Common myeloid progenitor, CD34-positive (primary cell): Measurements from ENCODE around the gene DAB2.

Source experiments
- CTCF ChIA-PET: fragments of 350-600 bp; sonication (Branson Sonifier 250); formaldehyde crosslinking; loops from one replicate; lab custom pipeline; 2021; ENCODE audit warnings: antibody characterized with exemption; lab: Charles Lee
- POLR2A ChIA-PET: fragments of 350-600 bp; sonication (Branson Sonifier 250); formaldehyde crosslinking; loops from one replicate; lab custom pipeline; 2021; ENCODE audit warnings: antibody characterized with exemption; lab: Charles Lee
- DNase-seq, 3 donors: peaks; one replicate each; pipeline versions ENCODE4 v3.0.0 to v3.0.0-alpha.2; 2013
- H3K27ac ChIP-seq, 2 experiments: 1 replicate in 1 of 2; 2 replicates in 1 of 2; pipeline ENCODE4 v1.7.0; 2013; ENCODE audit warnings: inconsistent platforms in 2 of 2, low read length in 2 of 2, mild to moderate bottlenecking in 2 of 2, low read depth in 1 of 2, moderate library complexity in 1 of 2; ENCODE audit not compliant: severe bottlenecking in 2 of 2, insufficient read depth in 1 of 2, poor library complexity in 1 of 2
- H3K27me3 ChIP-seq, 5 experiments: replicated peaks in 2 of 5; 1 replicate in 3 of 5; 2 replicates in 2 of 5; pipeline versions ENCODE4 v1.6.1 to v1.7.0; 2013; ENCODE audit warnings: low read length in 4 of 5, mild to moderate bottlenecking in 2 of 5, moderate library complexity in 2 of 5, inconsistent platforms in 1 of 5; ENCODE audit not compliant: insufficient read depth in 5 of 5, control insufficient read depth in 4 of 5
- H3K36me3 ChIP-seq, 4 experiments: 1 replicate in 2 of 4; 2 replicates in 2 of 4; pipeline versions ENCODE4 v1.6.1 to v1.7.0; 2013; ENCODE audit warnings: low read length in 3 of 4, control low read depth in 1 of 4, mild to moderate bottlenecking in 1 of 4; ENCODE audit not compliant: control insufficient read depth in 4 of 4, insufficient read depth in 4 of 4
- H3K4me1 ChIP-seq, 4 experiments: 1 replicate in 3 of 4; 2 replicates in 1 of 4; pipeline versions ENCODE4 v1.6.1 to v1.7.1; 2013; ENCODE audit warnings: low read length in 3 of 4, mild to moderate bottlenecking in 3 of 4, control low read depth in 1 of 4, inconsistent platforms in 1 of 4, moderate library complexity in 1 of 4; ENCODE audit not compliant: control insufficient read depth in 4 of 4, insufficient read depth in 4 of 4; ENCODE audit errors: control extremely low read depth in 1 of 4
- H3K4me3 ChIP-seq, 7 experiments: 1 replicate in 4 of 7; 2 replicates in 3 of 7; pipeline versions ENCODE4 v1.5.1 to v1.7.0; 2013; ENCODE audit warnings: mild to moderate bottlenecking in 7 of 7, low read length in 6 of 7, moderate library complexity in 6 of 7, inconsistent platforms in 2 of 7, low read depth in 2 of 7, control low read depth in 1 of 7; ENCODE audit not compliant: insufficient read depth in 4 of 7, control insufficient read depth in 1 of 7; ENCODE audit errors: extremely low read depth in 1 of 7
- H3K9me3 ChIP-seq, 5 experiments: 1 replicate in 4 of 5; 2 replicates in 1 of 5; pipeline versions ENCODE4 v1.6.1 to v1.7.1; 2013; ENCODE audit warnings: low read length in 4 of 5, mild to moderate bottlenecking in 2 of 5, inconsistent platforms in 1 of 5, low read depth in 1 of 5, moderate library complexity in 1 of 5; ENCODE audit not compliant: control insufficient read depth in 4 of 5, insufficient read depth in 2 of 5; ENCODE audit errors: control extremely low read depth in 1 of 5
- WGBS: methylation state at CpG from one replicate; pipeline ENCODE4 v1.1.5; 2013; ENCODE audit not compliant: insufficient coverage; 5-methylcytosine and 5-hydroxymethylcytosine counted together

DAB2 gene

GRCh38 chr5:39440958-39441624, 16.3 kb upstream of the DAB2 start:
- peaks cover 0 to 7% (median 0%) of the 10 kb centered on the region in 4 experiments for H3K4me1 ChIP-seq
- no CpG with 5 or more reads among the region's 2 CpGs for WGBS
- H3K4me3 ChIP-seq: no peak overlapping the region
- H3K36me3 ChIP-seq: no peaks in the 10 kb centered on the region
- H3K27me3 ChIP-seq: no peaks in the 10 kb centered on the region
- POLR2A ChIA-PET: no interaction called here
- no peaks in the 10 kb centered on the region for H3K9me3 ChIP-seq
- no peak for DNase-seq
- H3K27ac ChIP-seq: no peak overlapping the region
- CTCF ChIA-PET: no interaction called here

GRCh38 chr5:39440192-39440957, 15.6 kb upstream of the DAB2 start:
- Histone ChIP-seq H3K4me3 (no peak overlapping the region), H3K9me3 (no peaks in the 10 kb centered on the region), H3K27me3 (no peaks in the 10 kb centered on the region), H3K36me3 (no peaks in the 10 kb centered on the region), H3K4me1 (peaks cover 0 to 7% (median 0%) of the 10 kb centered on the region in 4 experiments), H3K27ac (no peak overlapping the region)
- WGBS: no CpG with 5 or more reads among the region's 3 CpGs
- ChIA-PET CTCF (no interaction called here), POLR2A (no interaction called here)
- DNase-seq: no peak

GRCh38 chr5:39439582-39440162, 14.9 kb upstream of the DAB2 start:
- H3K27ac ChIP-seq: no peak overlapping the region
- no peak for DNase-seq
- no peaks in the 10 kb centered on the region for H3K36me3 ChIP-seq
- ChIA-PET CTCF (interaction anchor here (1.3 kb wide), 1 partner anchor 21 kb away, joined by 4 read pairs; no protein-coding TSS in a partner anchor), POLR2A (no interaction called here)
- no peak overlapping the region for H3K4me3 ChIP-seq
- peaks cover 0 to 7% (median 0%) of the 10 kb centered on the region in 4 experiments for H3K4me1 ChIP-seq
- WGBS: no CpG with 5 or more reads among the region's 3 CpGs
- no peaks in the 10 kb centered on the region for H3K9me3 ChIP-seq
- H3K27me3 ChIP-seq: no peaks in the 10 kb centered on the region

GRCh38 chr5:39437467-39437866, 12.7 kb upstream of the DAB2 start:
- Histone ChIP-seq H3K4me3 (no peak overlapping the region), H3K27me3 (no peaks in the 10 kb centered on the region), H3K27ac (no peak overlapping the region), H3K4me1 (peaks cover 0 to 6% (median 0%) of the 10 kb centered on the region in 4 experiments), H3K36me3 (no peaks in the 10 kb centered on the region), H3K9me3 (no peaks in the 10 kb centered on the region)
- WGBS: 0% methylated on average over 1 of the region's 1 CpG
- POLR2A ChIA-PET: no interaction called here
- no peak for DNase-seq
- CTCF ChIA-PET: interaction anchor here (0.7 kb wide), 1 partner anchor 12 kb away, joined by 3 read pairs; the partner anchor contains the start of gene DAB2

- Histone ChIP-seq H3K4me3 (no peak overlapping the region), H3K27me3 (no peaks in the 10 kb centered on the region), H3K4me1 (no peaks in the 10 kb centered on the region), H3K27ac (no peak overlapping the region), H3K36me3 (no peaks in the 10 kb centered on the region), H3K9me3 (no peaks in the 10 kb centered on the region)
- POLR2A ChIA-PET: no interaction called here
- DNase-seq: no peak
- 50% methylated on average over 2 of the region's 4 CpGs for WGBS
- CTCF ChIA-PET: no interaction called here
Observed at GRCh38 chr5:39433848-39434247, 9.1 kb upstream of the DAB2 start.

GRCh38 chr5:39432696-39433530, 8.1 kb upstream of the DAB2 start:
- CTCF ChIA-PET: interaction anchor here (1.2 kb wide), 1 partner anchor 20 kb away, joined by 3 read pairs; no protein-coding TSS in a partner anchor
- POLR2A ChIA-PET: no interaction called here
- no peak overlapping the region for H3K4me3 ChIP-seq
- DNase-seq: no peak
- H3K9me3 ChIP-seq: no peaks in the 10 kb centered on the region
- no peaks in the 10 kb centered on the region for H3K27me3 ChIP-seq
- WGBS: 99% methylated on average over 10 of the region's 12 CpGs
- H3K36me3 ChIP-seq: no peaks in the 10 kb centered on the region
- no peaks in the 10 kb centered on the region for H3K4me1 ChIP-seq
- no peak overlapping the region for H3K27ac ChIP-seq
